ENCODE measurements around the gene WNT3A. TPM values are rescaled to one million over a fixed set of nuclear protein-coding genes. Genes with fewer than 3 reads are reported as not detected.

The WNT3A gene
- total and polyA plus RNA-seq, 9 donors = not detected

DNA sequence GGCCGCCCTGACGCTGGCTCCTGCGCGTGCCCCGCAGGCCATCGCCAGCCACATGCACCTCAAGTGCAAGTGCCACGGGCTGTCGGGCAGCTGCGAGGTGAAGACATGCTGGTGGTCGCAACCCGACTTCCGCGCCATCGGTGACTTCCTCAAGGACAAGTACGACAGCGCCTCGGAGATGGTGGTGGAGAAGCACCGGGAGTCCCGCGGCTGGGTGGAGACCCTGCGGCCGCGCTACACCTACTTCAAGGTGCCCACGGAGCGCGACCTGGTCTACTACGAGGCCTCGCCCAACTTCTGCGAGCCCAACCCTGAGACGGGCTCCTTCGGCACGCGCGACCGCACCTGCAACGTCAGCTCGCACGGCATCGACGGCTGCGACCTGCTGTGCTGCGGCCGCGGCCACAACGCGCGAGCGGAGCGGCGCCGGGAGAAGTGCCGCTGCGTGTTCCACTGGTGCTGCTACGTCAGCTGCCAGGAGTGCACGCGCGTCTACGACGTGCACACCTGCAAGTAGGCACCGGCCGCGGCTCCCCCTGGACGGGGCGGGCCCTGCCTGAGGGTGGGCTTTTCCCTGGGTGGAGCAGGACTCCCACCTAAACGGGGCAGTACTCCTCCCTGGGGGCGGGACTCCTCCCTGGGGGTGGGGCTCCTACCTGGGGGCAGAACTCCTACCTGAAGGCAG, 52.3 kb downstream of the WNT3A start:
- Histone ChIP-seq H3K36me3 (no peaks in the 10 kb centered on the region), H3K4me3 (peak overlapping the region; percentile 9), H3K9me3 (no peaks in the 10 kb centered on the region), H3K4me1 (ENCODE audit: insufficient read depth) (no peaks in the 10 kb centered on the region), H3K27ac (no peak overlapping the region), H3K27me3 (peaks cover 5% of the 10 kb centered on the region)
- DNase-seq = peak in 2 of 5 donors; percentile 5 to 29
- intact Hi-C loops (cut with DNase I) = no loop called here
- no peak for TF ChIP-seq POLR2A (IDR thresholded peaks at IDR 0.05)
- WGBS, 3 donors = 5 to 13% (median 8%) methylated on average over 59 to 66 of the region's 66 CpGs

- TF ChIP-seq CTCF (IDR thresholded peaks at IDR 0.05) (no peak), POLR2A (IDR thresholded peaks at IDR 0.05) (no peak), EP300 (IDR thresholded peaks at IDR 0.05) (no peak)
- H3K4me3 ChIP-seq = no peak overlapping the region
- peak in 1 of 5 donors; percentile 47 for DNase-seq
- H3K36me3 ChIP-seq = no peaks in the 10 kb centered on the region
- no peaks in the 10 kb centered on the region for H3K9me3 ChIP-seq
- no peaks in the 10 kb centered on the region for H3K4me1 ChIP-seq (ENCODE audit: insufficient read depth)
- H3K27ac ChIP-seq = no peak overlapping the region
- 2 to 5% (median 2%) methylated on average over 19 to 33 of the region's 33 CpGs for WGBS, 3 donors
- intact Hi-C loops (cut with DNase I) = no loop called here
- peaks cover 5% of the 10 kb centered on the region for H3K27me3 ChIP-seq
Measured at GRCh38 chr1:228059634-228060457, 53.0 kb downstream of the WNT3A start.

DNA sequence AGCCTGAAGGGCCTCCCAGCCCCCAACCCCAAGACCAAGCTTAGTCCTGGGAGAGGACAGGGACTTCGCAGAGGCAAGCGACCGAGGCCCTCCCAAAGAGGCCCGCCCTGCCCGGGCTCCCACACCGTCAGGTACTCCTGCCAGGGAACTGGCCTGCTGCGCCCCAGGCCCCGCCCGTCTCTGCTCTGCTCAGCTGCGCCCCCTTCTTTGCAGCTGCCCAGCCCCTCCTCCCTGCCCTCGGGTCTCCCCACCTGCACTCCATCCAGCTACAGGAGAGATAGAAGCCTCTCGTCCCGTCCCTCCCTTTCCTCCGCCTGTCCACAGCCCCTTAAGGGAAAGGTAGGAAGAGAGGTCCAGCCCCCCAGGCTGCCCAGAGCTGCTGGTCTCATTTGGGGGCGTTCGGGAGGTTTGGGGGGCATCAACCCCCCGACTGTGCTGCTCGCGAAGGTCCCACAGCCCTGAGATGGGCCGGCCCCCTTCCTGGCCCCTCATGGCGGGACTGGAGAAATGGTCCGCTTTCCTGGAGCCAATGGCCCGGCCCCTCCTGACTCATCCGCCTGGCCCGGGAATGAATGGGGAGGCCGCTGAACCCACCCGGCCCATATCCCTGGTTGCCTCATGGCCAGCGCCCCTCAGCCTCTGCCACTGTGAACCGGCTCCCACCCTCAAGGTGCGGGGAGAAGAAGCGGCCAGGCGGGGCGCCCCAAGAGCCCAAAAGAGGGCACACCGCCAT, 53.8 kb downstream of the WNT3A start:
- intact Hi-C loops (cut with DNase I) = no loop called here
- Histone ChIP-seq H3K4me3 (no peak overlapping the region), H3K9me3 (no peaks in the 10 kb centered on the region), H3K36me3 (no peaks in the 10 kb centered on the region), H3K27me3 (peaks cover 5% of the 10 kb centered on the region), H3K27ac (no peak overlapping the region), H3K4me1 (ENCODE audit: insufficient read depth) (no peaks in the 10 kb centered on the region)
- 5 to 11% (median 9%) methylated on average over 27 to 34 of the region's 34 CpGs for WGBS, 3 donors
- peak in 1 of 5 donors; percentile 27 for DNase-seq
- no peak for TF ChIP-seq EP300 (IDR thresholded peaks at IDR 0.05)
- no peak for TF ChIP-seq CTCF (IDR thresholded peaks at IDR 0.05)
- no peak for TF ChIP-seq POLR2A (IDR thresholded peaks at IDR 0.05)

DNA sequence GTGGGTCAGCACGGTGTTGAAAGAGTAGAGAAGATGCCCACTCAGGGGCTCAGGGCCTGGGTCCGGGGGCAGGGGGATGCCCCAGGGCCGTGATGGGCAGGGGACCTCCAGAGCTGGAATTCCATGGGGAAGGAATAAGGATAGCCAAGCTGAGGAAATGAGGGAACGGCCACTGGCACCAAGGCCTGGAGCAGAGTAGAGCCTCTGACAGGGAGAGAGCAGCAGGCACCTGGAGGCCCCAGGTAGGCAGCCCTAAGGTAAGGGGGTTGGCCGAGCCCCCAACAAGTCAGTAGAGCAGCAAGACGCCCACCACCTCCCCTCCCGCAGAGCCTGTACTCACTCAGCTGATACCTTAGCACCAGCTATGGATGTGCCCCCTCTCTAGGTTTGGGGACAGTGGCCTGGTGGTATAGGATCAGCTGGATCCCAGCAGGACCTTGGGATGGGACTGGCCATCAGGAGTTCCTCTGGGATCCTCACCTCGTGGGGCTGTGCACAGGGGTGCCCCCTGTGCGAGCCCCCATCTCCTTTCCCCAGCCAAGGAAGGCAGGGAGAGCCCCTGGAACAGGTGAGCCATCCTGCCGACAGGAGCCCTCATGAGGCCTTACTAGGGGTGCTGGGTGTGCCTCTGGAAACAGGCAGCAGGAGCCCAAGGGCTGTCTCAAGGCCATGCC, 54.8 kb downstream of the WNT3A start:
- DNase-seq = peak in 1 of 5 donors; percentile 13
- WGBS, 3 donors = 79 to 83% (median 80%) methylated on average over 10 of the region's 10 CpGs
- no peak for TF ChIP-seq EP300 (IDR thresholded peaks at IDR 0.05)
- no peak for TF ChIP-seq POLR2A (IDR thresholded peaks at IDR 0.05)
- no peak for TF ChIP-seq CTCF (IDR thresholded peaks at IDR 0.05)

More for the DNA sequence above, 54.8 kb downstream of the WNT3A start:
- Histone ChIP-seq H3K27me3 (peaks cover 5% of the 10 kb centered on the region), H3K27ac (no peak overlapping the region), H3K36me3 (no peaks in the 10 kb centered on the region), H3K4me1 (ENCODE audit: insufficient read depth) (no peaks in the 10 kb centered on the region), H3K9me3 (no peaks in the 10 kb centered on the region), H3K4me3 (no peak overlapping the region)
- intact Hi-C loops (cut with DNase I) = loop anchor here in 1 of 4 donors (1.0 kb wide), 1 partner anchor 35 kb away; no protein-coding TSS in a partner anchor
